Astrocyte of the spinal cord (primary cell): Measurements from ENCODE around the gene TLL2.

Source experiments
- DNase-seq: peaks from one replicate; pipeline ENCODE4 v3.0.0; 2011; ENCODE audit warnings: low read depth, low spot score
- H3K4me3 ChIP-seq: 2 replicates; pipeline ENCODE4 v1.5.1; 2011; ENCODE audit warnings: low read depth, mild to moderate bottlenecking, low read length, moderate library complexity
- CTCF ChIP-seq: IDR thresholded peaks from 2 replicates; pipeline ENCODE4 v1.5.1; 2012; ENCODE audit warnings: low read depth, mild to moderate bottlenecking, low read length, inconsistent platforms
- in situ Hi-C: cut with HindIII; loops from 2 replicates; pipeline ENCODE4 v1.10.0; 2017; ENCODE audit warnings: low sequenced_read_pairs

Gene TLL2

GRCh38 chr10:96446966-96447596 lies 66.6 kb downstream of the TLL2 start:
- DNase-seq: no peak
- TF ChIP-seq CTCF: no peak
- in situ Hi-C loops: no loop called here
- no peak overlapping the region for H3K4me3 ChIP-seq

- DNase-seq: no peak
- in situ Hi-C loops: no loop called here
- TF ChIP-seq CTCF: no peak
Measured at GRCh38 chr10:96441987-96442643, 71.6 kb downstream of the TLL2 start.

GRCh38 chr10:96441322-96441885 lies 72.3 kb downstream of the TLL2 start:
- DNase-seq: no peak
- TF ChIP-seq CTCF: no peak
- in situ Hi-C loops: no loop called here
- no peak overlapping the region for H3K4me3 ChIP-seq

More at GRCh38 chr10:96441987-96442643, 71.6 kb downstream of the TLL2 start:
- H3K4me3 ChIP-seq: no peak overlapping the region

- in situ Hi-C loops: no loop called here
- no peak overlapping the region for H3K4me3 ChIP-seq
- no peak for DNase-seq
- TF ChIP-seq CTCF: no peak
Measured at GRCh38 chr10:96440361-96441292, 73.1 kb downstream of the TLL2 start.

GRCh38 chr10:96439725-96440124 lies 74.0 kb downstream of the TLL2 start:
- no peak for DNase-seq
- in situ Hi-C loops: no loop called here
- no peak for TF ChIP-seq CTCF

GRCh38 chr10:96436035-96436434 lies 77.7 kb downstream of the TLL2 start:
- H3K4me3 ChIP-seq: no peak overlapping the region
- no peak for TF ChIP-seq CTCF
- in situ Hi-C loops: no loop called here
- no peak for DNase-seq

More at GRCh38 chr10:96439725-96440124, 74.0 kb downstream of the TLL2 start:
- H3K4me3 ChIP-seq: no peak overlapping the region
